MCF 10A (cell line): ENCODE results near the gene ZNF280D. TPM values are rescaled to one million over a fixed set of nuclear protein-coding genes. Genes with fewer than 3 reads are reported as not detected.

Source experiments
- BruUV-seq: library from RNA; stranded (reverse); fragments of 400-500 nt; replicated peaks from 2 replicates; lab custom pipeline; 2021; lab: Mats Ljungman, UMichigan
- CTCF ChIA-PET: fragments of 300-600 bp; sonication (Branson Sonifier 250); formaldehyde crosslinking; extraction: SDS; loops from one replicate; lab custom pipeline; 2021; ENCODE audit warnings: antibody characterized with exemption, inconsistent platforms; lab: Yijun Ruan, JAX
- POLR2A ChIA-PET: fragments of 300-600, 350-650 bp; sonication (Branson Sonifier 250); formaldehyde crosslinking; extraction: SDS; loops from one replicate; lab custom pipeline; 2020; ENCODE audit warnings: antibody characterized with exemption, inconsistent platforms; lab: Yijun Ruan, JAX
- DNase-seq: peaks from one replicate; pipeline ENCODE4 v3.0.0-alpha.2; 2018; ENCODE audit not compliant: unreplicated experiment
- H3K27ac Mint-ChIP-seq: one replicate; pipeline ENCODE4 v1.8.0; 2022; ENCODE audit warnings: mild to moderate bottlenecking, low read depth, mixed read lengths; ENCODE audit not compliant: unreplicated experiment
- H3K27me3 Mint-ChIP-seq: one replicate; pipeline ENCODE4 v1.8.0; 2022; ENCODE audit warnings: mixed read lengths; ENCODE audit not compliant: insufficient read depth, unreplicated experiment
- H3K36me3 Mint-ChIP-seq: one replicate; pipeline ENCODE4 v1.8.0; 2022; ENCODE audit warnings: mild to moderate bottlenecking, moderate library complexity, mixed read lengths; ENCODE audit not compliant: insufficient read depth, unreplicated experiment
- H3K4me1 Mint-ChIP-seq: one replicate; pipeline ENCODE4 v1.8.0; 2022; ENCODE audit warnings: mixed read lengths; ENCODE audit not compliant: insufficient read depth, unreplicated experiment
- H3K4me3 Mint-ChIP-seq: one replicate; pipeline ENCODE4 v1.8.0; 2022; ENCODE audit warnings: mild to moderate bottlenecking, moderate library complexity, mixed read lengths; ENCODE audit not compliant: unreplicated experiment
- H3K9me3 Mint-ChIP-seq: one replicate; pipeline ENCODE4 v1.8.0; 2022; ENCODE audit warnings: mixed read lengths; ENCODE audit not compliant: unreplicated experiment
- CTCF ChIP-seq: fragments of 200-600 bp; IDR thresholded peaks from one replicate; pipeline ENCODE4 v1.8.0; 2022; ENCODE audit warnings: antibody characterized with exemption, mild to moderate bottlenecking; ENCODE audit not compliant: unreplicated experiment
- intact Hi-C: fragments of 100-400 bp; cut with micrococcal nuclease; formaldehyde crosslinking; loops from 2 replicates; pipeline ENCODE4 v1.14.1; 2022
- total RNA-seq: library from RNA; stranded (reverse); gene quantifications from 2 replicates; pipeline ENCODE4 v1.2.3, GENCODE V29; 2022

The ZNF280D gene
- total RNA-seq, 1 experiment from 2014 or later = 30.8 TPM

- no peaks in the 10 kb centered on the region for H3K36me3 Mint-ChIP-seq
- CTCF ChIA-PET = interaction anchor here (0.6 kb wide), 1 partner anchor 109 kb away, joined by 4 read pairs; no protein-coding TSS in a partner anchor
- no peak for TF ChIP-seq CTCF
Measured at GRCh38 chr15:56582785-56583184, 150.5 kb downstream of the ZNF280D start.

More at GRCh38 chr15:56582785-56583184, 150.5 kb downstream of the ZNF280D start:
- POLR2A ChIA-PET = no interaction called here
- H3K4me1 Mint-ChIP-seq = no peaks in the 10 kb centered on the region
- H3K27me3 Mint-ChIP-seq = no peaks in the 10 kb centered on the region
- no peak for DNase-seq
- intact Hi-C loops = no loop called here
- no TSS peak for BruUV-seq
- no peak overlapping the region for H3K27ac Mint-ChIP-seq
- H3K4me3 Mint-ChIP-seq = no peak overlapping the region
- peaks cover 10% of the 10 kb centered on the region for H3K9me3 Mint-ChIP-seq

Other genes with a start within 250 kb of the ZNF280D start
- 140 and 163 TPM in 2 replicates for gene TCF12, start 185.1 kb upstream of the ZNF280D start, total RNA-seq